ENCODE measurements around the gene OR5D13.

Gene OR5D13, protein sequence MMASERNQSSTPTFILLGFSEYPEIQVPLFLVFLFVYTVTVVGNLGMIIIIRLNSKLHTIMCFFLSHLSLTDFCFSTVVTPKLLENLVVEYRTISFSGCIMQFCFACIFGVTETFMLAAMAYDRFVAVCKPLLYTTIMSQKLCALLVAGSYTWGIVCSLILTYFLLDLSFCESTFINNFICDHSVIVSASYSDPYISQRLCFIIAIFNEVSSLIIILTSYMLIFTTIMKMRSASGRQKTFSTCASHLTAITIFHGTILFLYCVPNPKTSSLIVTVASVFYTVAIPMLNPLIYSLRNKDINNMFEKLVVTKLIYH

GRCh38 chr11:55773138-55773537, at the start of gene OR5D13:
OR5D13 (plus strand) TSS chr11:55773438; CDS start chr11:55773438, 0 bp downstream.
- H3K4me3 ChIP-seq (ENCODE audit: low read depth, low read length) = no peak within 1 kb of the TSS
- no peak for TF ChIP-seq CTCF (IDR thresholded peaks at IDR 0.05; ENCODE audit: insufficient read depth, low read length, missing control alignments)
- ChIA-PET CTCF (no interaction called here), POLR2A (no interaction called here)
- DNase-seq (ENCODE audit: low read depth, low spot score) = no peak

- DNase-seq (ENCODE audit: low read depth, low spot score) = no peak
- ChIA-PET POLR2A (no interaction called here), CTCF (no interaction called here)
- no peak overlapping the region for H3K4me3 ChIP-seq (ENCODE audit: low read depth, low read length)
- TF ChIP-seq CTCF (IDR thresholded peaks at IDR 0.05; ENCODE audit: insufficient read depth, low read length, missing control alignments) = no peak
These were observed 46.4 kb upstream of the OR5D13 start for GRCh38 chr11:55726715-55727324.

GRCh38 chr11:55732936-55733335, 40.3 kb upstream of the OR5D13 start:
- H3K4me3 ChIP-seq (ENCODE audit: low read depth, low read length) = no peak overlapping the region
- DNase-seq (ENCODE audit: low read depth, low spot score) = no peak
- no peak for TF ChIP-seq CTCF (IDR thresholded peaks at IDR 0.05; ENCODE audit: insufficient read depth, low read length, missing control alignments)
- ChIA-PET POLR2A (no interaction called here), CTCF (no interaction called here)

DNA sequence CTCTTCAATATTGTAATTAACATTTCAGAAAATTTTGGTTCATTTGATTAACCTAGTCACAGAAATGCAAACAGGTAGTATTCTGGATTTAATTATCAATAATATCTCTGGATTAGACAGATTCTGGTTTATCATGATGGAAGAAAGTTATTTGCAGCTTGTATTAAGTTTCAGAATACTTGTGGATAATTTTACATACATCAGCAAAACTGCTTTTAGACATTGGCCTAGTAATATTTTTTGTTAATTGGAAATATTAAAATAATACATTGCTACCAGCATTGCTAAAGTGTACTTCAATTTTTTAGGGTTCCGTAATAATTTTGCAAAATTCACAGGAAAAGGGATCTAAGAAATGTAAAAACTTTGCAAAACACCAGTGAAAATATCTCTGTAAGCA, 18.4 kb downstream of the OR5D13 start:
- DNase-seq (ENCODE audit: low read depth, low spot score) = no peak
- ChIA-PET POLR2A (no interaction called here), CTCF (no interaction called here)
- H3K4me3 ChIP-seq (ENCODE audit: low read depth, low read length) = no peak overlapping the region
- TF ChIP-seq CTCF (IDR thresholded peaks at IDR 0.05; ENCODE audit: insufficient read depth, low read length, missing control alignments) = no peak

DNA sequence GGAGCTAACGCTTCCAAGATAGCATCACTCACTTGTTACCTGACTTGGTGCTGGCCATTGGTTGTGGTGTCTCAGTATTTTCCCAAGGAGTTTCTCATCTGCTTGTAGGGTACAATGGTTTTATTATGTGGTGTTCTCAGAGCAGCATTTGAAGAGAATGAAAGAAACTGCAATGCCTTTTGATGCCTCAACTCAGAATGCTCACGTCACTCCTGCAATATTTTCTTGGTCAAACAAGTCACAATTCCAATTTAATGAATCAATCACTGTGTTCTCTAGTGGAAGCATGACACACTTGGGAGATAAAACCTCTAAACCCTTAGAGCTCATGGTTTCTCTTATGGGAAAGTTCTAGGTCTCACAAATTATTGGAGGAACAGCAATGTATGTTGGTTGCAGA, 20.1 kb downstream of the OR5D13 start:
- DNase-seq (ENCODE audit: low read depth, low spot score) = no peak
- POLR2A ChIA-PET = no interaction called here
- CTCF ChIA-PET = no interaction called here
- H3K4me3 ChIP-seq (ENCODE audit: low read depth, low read length) = no peak overlapping the region
- no peak for TF ChIP-seq CTCF (IDR thresholded peaks at IDR 0.05; ENCODE audit: insufficient read depth, low read length, missing control alignments)

GRCh38 chr11:55795256-55795655, 22.0 kb downstream of the OR5D13 start, which contains the start of gene OR5D14:
OR5D14 (plus strand) TSS chr11:55795556; CDS start chr11:55795556, 0 bp downstream.
- no peak for DNase-seq (ENCODE audit: low read depth, low spot score)
- CTCF ChIA-PET = no interaction called here
- POLR2A ChIA-PET = no interaction called here
- H3K4me3 ChIP-seq (ENCODE audit: low read depth, low read length) = no peak within 1 kb of the TSS
- TF ChIP-seq CTCF (IDR thresholded peaks at IDR 0.05; ENCODE audit: insufficient read depth, low read length, missing control alignments) = no peak
